LHCN-M2 (cell line): ENCODE data around the gene DYNC1H1. TPM values are rescaled to one million over a fixed set of nuclear protein-coding genes. Genes with fewer than 3 reads are reported as not detected.

Source experiments
- DNase-seq: peaks from one replicate; pipeline ENCODE4 v3.0.0-alpha.2; 2012; ENCODE audit warnings: low read depth
- total RNA-seq: library from RNA; depleted of rRNA; stranded (reverse); fragments of >200 nt; gene quantifications from 2 replicates; pipeline ENCODE4 v1.2.3, GENCODE V29; 2014

The DYNC1H1 gene
- total RNA-seq, 1 experiment from 2014 or later = 453 TPM

GRCh38 chr14:101992708-101993107 is 28.3 kb downstream of the DYNC1H1 start:
- DNase-seq = no peak

DNA sequence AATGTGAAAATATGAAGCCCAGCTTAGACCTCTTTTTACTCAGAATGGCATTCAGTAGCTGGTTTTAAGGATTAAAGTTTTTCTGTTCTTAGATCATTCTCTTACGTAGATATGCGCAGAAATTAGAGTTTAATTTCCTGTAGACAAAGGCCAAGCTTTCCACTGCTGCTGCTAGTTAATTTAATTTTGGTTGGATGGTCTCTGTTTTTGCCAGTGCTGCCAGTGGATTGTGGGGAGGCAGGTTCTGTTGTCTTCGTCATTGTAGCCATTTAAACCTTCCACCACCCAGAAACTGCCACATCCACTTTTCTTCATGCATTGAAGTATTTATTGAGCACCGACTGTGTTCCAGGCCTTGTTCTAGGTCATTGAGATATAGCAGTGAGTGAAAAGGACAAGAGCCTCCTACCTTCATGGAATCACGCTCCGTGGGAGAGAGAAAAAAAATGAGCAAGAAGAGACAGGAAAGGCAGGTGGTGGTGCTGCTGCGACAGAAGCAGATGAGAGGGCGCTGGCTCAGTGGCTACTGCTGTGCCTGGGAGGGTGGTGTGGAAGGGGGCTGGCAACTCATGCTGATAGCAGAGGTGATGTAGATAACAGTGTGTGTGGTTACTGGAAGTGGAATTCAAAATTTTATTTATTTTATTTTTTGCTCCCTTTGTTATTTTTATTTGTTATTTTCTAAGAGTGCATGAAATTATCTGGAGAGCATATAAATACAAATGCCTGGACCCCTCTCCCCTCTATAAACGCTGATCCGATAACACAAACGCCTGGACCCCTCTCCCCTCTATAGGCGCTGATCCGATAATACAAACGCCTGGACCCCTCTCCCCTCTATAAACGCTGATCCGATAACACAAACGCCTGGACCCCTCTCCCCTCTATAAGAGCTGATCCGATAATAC is 33.3 kb downstream of the DYNC1H1 start:
- DNase-seq = no peak

- DNase-seq = no peak
Measured at GRCh38 chr14:102000902-102001301, 36.5 kb downstream of the DYNC1H1 start.

DNA sequence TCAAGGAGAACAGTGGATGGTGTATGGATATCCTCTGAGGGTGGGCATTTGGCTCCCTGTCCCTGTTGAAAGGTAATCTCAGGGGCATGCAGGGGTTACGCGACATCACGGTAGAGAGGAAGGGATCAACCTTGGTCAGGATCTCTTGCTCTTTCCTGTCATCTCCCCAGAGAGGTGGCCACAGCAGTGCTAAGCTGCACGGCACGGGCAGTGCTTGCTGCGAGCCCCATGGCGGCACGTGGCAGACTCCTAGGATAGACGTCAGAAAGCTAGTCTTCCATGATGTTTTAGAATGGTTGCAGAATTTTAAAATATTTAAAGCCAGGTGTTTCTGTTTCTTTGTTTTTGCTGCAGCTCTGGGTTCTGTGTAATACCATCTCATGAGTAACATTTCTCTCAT is 41.0 kb downstream of the DYNC1H1 start:
- DNase-seq = no peak

- no peak for DNase-seq
Measured at GRCh38 chr14:102007916-102008418, 43.6 kb downstream of the DYNC1H1 start.

GRCh38 chr14:102008891-102009290 is 44.5 kb downstream of the DYNC1H1 start:
- DNase-seq = peak; percentile 54

DNA sequence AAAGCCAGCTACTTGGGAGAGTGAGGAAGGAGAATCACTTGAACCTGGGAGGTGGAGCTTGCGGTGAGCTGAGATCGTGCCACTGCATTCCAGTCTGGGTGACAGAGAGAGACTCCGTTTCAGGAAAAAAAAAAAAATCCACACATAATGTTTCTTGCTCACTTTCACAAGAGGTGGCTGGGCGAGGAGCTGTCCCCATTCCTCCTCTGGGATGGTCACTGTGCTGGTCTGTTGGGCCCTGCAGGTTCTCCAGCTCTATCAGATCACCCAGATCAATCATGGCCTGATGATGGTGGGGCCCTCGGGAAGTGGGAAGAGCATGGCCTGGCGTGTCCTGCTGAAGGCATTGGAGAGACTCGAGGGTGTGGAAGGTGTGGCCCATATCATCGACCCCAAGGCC is 47.3 kb downstream of the DYNC1H1 start:
- DNase-seq = no peak

DNA sequence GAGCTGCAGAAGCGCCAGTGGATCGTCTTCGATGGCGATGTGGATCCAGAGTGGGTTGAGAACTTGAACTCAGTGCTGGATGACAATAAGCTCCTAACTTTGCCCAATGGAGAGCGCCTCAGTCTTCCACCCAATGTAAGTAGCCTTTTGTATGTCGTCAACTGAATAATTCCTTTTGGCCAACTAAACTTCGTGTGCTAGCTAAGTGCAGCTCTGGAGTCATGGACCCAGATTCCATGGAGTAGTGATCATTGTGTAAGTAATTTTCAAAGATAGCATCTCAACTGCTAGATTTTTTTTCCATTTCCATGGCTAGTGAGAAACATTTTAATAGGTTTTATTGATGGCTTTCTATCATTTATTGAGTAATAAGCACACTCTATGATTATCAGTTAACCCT is 48.0 kb downstream of the DYNC1H1 start:
- DNase-seq = no peak

GRCh38 chr14:102013669-102014200 is 49.4 kb downstream of the DYNC1H1 start:
- no peak for DNase-seq

- peak; percentile 73 for DNase-seq
Measured at GRCh38 chr14:102015045-102015685, 50.8 kb downstream of the DYNC1H1 start.

- no peak for DNase-seq
Measured at GRCh38 chr14:102015771-102016170, 51.4 kb downstream of the DYNC1H1 start.

DNA sequence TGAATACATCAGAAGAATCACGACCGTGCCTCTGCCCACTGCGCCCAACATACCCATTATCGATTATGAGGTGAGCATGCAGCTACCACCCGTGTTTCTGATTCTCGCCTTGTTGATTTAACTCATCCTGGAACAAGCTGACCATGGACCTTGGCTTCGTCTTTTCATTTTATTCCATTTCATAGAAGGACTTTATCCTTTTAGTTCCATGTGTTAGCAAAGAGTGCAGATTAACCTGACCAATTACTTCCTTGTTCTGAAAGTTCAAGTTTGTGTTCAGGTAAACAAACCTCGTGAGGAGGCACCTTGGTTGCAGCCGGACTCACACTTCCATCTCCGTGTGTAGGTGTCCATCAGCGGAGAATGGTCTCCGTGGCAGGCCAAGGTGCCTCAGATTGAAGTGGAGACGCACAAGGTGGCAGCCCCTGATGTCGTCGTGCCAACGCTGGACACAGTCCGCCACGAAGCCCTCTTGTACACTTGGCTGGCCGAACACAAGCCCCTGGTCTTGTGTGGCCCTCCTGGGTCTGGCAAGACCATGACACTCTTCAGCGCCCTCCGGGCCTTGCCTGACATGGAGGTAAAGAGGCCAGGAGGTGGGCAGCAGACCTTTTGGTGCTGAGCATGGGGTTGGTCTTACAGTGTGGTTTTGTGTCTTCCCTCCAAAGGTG is 52.2 kb downstream of the DYNC1H1 start:
- no peak for DNase-seq

GRCh38 chr14:102018251-102018650 is 53.9 kb downstream of the DYNC1H1 start:
- no peak for DNase-seq

GRCh38 chr14:102019006-102019540 is 54.7 kb downstream of the DYNC1H1 start:
- DNase-seq = no peak

DNA sequence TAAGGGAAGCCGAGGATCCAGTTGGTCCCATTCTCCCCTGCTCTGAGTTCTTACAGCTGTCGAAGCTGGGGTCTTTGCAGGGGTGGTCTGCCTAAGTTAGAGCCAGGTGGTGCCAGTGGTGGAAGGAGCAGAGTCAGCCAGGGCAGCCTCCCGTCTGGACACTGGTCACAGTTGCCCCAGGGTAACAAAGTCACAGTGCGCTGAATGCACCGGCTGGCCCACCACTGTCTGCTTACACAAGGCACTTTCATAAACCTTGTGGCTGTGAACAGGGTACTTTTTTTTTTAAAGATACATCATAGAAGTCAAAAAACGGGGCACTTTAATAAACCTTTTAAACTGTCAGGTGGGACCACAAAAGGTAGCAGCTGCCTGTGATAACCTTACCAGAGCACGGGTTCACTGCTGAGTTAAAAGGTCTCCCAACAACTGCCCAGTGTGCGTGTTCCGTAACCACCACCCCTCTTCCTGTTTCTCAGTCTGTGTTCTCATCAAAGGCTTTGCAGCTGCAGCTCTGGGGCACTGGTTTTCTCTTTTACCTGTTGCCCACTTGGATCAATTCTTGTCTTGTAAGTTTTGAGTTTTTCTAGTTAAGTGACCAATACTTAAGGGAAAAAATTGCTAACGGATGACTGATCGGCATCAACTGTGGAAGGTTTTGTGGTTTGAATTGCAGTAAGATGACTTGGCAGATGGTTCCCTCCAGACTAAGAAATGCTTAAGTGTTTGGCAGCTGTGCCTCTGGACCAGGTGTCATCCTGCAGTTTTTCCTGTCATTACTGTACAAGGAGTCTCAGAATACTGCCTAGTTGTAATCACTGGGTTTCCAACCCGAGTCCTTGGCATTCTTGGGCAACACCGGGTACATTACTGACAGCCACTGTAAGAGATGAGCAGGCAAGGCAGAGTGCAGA is 55.9 kb downstream of the DYNC1H1 start:
- peak; percentile 99 for DNase-seq

- no peak for DNase-seq
Measured at GRCh38 chr14:102026934-102027333, 62.6 kb downstream of the DYNC1H1 start.

DNA sequence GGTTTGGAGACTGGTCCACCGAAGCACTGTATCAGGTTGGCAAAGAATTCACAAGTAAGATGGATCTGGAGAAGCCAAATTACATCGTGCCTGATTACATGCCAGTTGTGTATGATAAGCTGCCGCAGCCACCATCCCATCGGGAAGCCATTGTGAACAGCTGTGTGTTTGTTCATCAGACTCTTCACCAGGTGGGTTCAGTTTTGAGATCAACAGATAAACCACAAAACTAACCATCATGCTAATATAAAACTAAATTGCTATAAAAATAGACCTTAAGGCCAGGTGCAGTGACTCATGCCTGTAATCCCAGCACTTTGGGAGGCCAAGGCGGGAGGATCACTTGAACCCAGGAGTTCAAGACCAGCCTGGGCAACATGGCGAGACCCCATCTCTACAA is 63.6 kb downstream of the DYNC1H1 start:
- peak; percentile 42 for DNase-seq

- DNase-seq = peak; percentile 88
Measured at GRCh38 chr14:102028733-102029132, 64.4 kb downstream of the DYNC1H1 start.

- DNase-seq = peak; percentile 94
Measured at GRCh38 chr14:102029956-102030355, 65.6 kb downstream of the DYNC1H1 start.

- DNase-seq = no peak
Measured at GRCh38 chr14:102033241-102033640, 68.9 kb downstream of the DYNC1H1 start.

GRCh38 chr14:102034301-102034700 is 69.9 kb downstream of the DYNC1H1 start:
- DNase-seq = no peak
